ENCODE results near the gene LMBR1.
"Not testable (repeated sequence)": the region's sequence is repeated elsewhere in the genome, so short reads cannot be mapped to it uniquely, and the experiment has no call there.

LMBR1 gene

GRCh38 chr7:156903232-156903909 lies 10.4 kb upstream of the LMBR1 start:
- DNase-seq: peak; percentile 52

DNA sequence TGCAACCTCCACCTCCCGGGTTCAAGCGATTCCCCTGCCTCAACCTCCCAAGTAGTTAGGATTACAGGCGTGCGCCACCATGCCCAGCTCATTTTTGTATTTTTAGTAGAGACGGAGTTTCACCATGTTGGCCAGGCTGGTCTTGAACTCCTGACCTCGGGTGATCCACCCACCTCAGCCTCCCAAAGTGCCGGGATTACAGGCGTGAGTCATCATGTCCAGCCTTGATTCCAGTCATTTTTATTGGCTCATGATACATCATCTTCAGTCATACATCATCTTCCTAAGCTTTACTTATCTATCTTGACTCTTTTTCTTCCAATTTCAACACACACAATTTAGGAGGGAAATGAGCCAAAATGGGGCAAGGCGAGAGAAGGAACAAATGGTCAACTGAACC lies 7.1 kb upstream of the LMBR1 start:
- DNase-seq: not testable (repeated sequence)

GRCh38 chr7:156898938-156899337 lies 6.0 kb upstream of the LMBR1 start:
- no peak for DNase-seq

- no peak for DNase-seq
These were observed 4.7 kb upstream of the LMBR1 start for GRCh38 chr7:156897673-156898072.

DNA sequence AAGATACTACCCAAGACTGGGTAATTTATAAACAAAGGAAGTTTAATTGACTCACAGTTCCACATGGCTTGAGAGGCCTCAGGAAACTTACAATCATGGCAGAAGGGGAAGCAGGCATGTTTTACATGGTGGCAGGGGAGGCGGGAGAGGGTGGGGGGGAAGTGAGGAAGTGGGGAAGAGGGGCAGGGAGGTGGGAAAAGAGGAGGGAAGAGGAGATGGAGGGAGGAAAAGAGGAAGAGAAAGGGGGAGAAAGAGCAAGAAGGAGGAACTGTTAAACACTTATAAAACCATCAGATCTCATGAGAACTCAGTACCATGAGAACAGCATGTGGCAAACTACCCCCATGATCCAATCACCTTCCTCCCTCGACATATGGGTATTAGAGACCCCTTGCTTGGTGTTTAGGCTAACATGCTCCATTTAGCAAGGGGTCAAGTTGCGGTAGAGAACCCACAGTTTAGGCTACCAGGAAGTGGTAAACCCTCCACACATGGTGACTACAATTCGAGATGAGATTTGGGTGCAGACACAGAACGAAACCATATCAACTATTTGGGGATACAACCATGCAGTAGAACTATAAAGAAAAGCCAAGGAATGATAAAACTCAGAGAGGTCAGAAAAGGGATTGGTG lies 3.5 kb upstream of the LMBR1 start:
- DNase-seq: no peak

DNA sequence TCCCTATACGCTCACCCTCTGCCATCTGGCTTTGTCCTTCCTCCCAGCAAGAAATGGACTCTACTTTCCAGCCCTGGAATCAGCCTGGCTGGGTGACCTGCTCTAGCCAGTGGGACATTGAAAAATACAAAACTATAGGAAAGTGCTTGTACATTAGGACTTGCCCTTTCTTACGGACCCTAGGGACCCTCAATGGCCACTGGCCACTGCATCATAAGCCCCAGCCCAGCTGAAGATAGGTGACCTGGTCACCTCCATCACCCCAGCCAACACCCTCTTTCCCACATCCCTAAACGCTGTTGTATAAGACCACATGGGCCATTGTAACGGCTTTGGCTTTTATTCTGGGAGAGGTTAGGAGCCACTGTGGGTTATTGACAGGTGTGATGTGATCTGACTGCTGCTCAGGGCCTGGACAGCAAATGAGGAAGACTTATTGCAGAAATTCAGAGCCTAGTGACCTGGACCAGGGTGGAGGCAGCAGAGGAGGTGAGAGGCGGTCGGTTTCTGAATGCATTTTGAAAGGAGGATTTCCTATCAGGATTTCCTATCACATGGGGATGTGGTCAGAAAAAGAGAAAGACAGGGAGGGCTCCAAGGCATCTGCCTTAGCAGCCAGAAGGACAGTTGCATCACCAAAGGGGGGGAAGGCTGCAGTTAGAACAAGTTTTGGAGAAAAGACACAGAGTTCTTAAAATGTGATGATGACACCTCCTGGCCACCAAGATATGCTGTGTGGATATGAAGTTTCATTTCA lies 2.2 kb upstream of the LMBR1 start:
- DNase-seq: no peak

GRCh38 chr7:156892081-156892800 lies 742 bp downstream of the LMBR1 start:
- DNase-seq: peak; percentile 79

- no peak for DNase-seq
These were observed 3.2 kb downstream of the LMBR1 start for GRCh38 chr7:156889746-156890145.

DNA sequence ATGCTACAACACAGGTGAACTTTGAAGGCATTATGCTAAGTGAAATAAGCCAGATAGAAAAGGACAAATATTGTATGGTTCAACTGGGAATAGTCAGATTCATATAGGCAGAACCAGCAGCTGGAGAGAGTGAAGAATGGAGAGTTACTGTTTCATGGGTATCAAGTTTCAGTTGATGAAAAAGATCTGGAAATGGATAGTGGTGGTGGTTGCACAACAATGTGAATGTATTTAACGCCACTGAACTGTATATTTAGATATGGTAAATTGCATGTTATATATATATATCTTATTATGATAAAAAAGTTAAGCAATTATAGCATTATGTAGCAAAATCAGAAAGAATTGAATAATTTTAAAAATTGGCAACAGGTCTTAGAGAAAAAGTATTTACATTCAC lies 3.9 kb downstream of the LMBR1 start:
- DNase-seq: no peak

GRCh38 chr7:156886020-156886795 lies 6.8 kb downstream of the LMBR1 start:
- DNase-seq: no peak

- DNase-seq: no peak
These were observed 11.3 kb downstream of the LMBR1 start for GRCh38 chr7:156881679-156882078.

DNA sequence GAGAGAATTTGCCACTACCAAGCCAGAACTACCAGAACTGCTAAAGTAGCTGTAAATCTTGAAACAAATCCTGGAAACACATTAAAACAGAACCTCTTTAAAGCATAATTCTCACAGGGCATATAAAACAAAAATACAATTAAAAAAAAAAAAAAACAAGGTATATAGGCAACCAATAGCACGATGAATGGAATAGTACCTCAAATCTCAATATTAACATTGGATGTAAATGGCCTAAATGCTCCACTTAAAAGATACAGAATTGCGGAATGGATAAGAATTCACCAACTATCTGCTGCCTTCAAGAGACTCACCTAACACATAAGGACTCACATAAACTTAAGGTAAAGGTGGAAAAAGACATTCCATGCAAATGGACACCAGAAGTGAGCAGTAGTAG lies 17.2 kb downstream of the LMBR1 start:
- DNase-seq: no peak

GRCh38 chr7:156868363-156868762 lies 24.6 kb downstream of the LMBR1 start:
- DNase-seq: not testable (repeated sequence)

GRCh38 chr7:156865493-156865892 lies 27.5 kb downstream of the LMBR1 start:
- DNase-seq: no peak

- not testable (repeated sequence) for DNase-seq
These were observed 31.0 kb downstream of the LMBR1 start for GRCh38 chr7:156862022-156862421.

DNA sequence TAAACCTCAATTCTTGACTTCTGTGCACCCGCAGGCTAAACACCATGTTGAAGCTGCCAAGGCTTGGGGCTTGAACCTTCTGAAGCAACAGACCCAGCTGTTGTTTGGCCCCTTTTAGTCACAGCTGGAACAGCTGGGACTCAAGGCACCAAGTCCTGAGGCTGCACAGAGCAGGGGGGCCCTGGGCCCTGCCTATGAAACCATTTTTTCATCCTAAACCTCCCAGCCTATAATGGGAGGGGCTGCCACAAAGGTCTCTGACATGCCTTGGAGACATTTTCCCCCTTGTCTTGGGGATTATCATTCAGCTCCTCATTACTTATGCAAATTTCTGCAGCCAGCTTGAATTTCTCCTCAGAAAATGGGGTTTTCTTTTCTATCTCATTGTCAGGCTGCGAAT lies 31.8 kb downstream of the LMBR1 start:
- DNase-seq: no peak

DNA sequence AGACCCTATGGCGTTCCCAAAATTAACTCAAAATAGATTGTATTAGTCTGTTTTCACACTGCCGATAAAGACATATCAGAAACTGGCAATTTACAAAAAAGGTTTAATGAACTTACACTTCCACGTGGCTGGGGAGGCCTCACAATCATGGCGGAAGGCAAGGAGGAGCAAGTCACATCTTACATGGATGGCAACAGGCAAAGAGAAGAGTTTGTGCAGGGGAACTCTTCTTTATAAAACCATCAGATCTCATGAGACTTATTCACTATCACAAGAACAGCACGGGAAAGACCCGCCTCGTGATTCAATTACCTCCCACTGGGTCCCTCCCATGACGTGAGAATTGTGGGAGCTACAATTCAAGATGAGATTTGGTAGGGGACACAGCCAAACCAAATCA lies 32.9 kb downstream of the LMBR1 start:
- not testable (repeated sequence) for DNase-seq

DNA sequence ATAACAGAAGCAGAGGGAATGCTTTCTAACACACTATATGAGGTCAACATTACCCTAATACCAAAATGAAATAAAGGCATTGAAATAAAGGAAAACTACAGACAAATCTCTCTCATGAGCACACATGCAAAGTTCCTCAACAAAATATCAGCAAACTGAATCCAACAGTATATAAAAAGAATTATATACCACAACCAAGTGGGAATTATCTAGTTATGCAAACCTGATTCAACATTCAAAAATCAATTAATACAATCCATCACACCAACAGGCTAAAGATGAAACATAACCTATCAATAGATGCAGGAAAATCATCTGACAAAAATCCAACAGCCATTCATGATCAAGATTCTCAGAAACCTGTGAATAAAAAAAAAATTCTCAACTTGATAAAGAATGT lies 34.5 kb downstream of the LMBR1 start:
- no peak for DNase-seq

GRCh38 chr7:156857757-156858156 lies 35.2 kb downstream of the LMBR1 start:
- DNase-seq: no peak

DNA sequence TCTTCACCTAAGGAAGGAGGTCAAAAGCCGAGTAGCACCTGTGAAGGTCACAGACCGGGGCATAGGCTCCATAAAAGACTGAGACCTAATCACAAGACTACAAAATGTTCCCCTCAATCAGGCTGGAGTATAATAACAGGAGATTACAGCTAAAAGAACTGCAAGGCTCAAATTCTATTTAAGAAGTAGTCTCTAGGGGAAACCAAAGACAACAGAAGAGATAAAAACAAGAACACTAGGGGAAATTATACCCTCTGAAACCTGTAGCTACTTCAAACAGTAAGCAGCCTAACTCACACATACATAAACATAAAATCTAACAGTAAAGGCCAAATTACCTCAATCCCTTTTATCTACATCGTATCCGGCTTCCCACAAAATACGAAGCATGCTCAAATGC lies 38.3 kb downstream of the LMBR1 start:
- no peak for DNase-seq

GRCh38 chr7:156848979-156849378 lies 44.0 kb downstream of the LMBR1 start:
- DNase-seq: no peak

- DNase-seq: no peak
These were observed 47.4 kb downstream of the LMBR1 start for GRCh38 chr7:156845379-156846101.
